HG02973 (cell line): ENCODE data around the gene ST3GAL5.
"Not testable (repeated sequence)": the region's sequence is repeated elsewhere in the genome, so short reads cannot be mapped to it uniquely, and the experiment has no call there.

Experiments
- ATAC-seq: cut with Tn5 transposase; IDR thresholded peaks from one replicate; pipeline ENCODE4 v1.9.1; 2021; ENCODE audit warnings: moderate library complexity; ENCODE audit not compliant: unreplicated experiment

ST3GAL5 gene

DNA sequence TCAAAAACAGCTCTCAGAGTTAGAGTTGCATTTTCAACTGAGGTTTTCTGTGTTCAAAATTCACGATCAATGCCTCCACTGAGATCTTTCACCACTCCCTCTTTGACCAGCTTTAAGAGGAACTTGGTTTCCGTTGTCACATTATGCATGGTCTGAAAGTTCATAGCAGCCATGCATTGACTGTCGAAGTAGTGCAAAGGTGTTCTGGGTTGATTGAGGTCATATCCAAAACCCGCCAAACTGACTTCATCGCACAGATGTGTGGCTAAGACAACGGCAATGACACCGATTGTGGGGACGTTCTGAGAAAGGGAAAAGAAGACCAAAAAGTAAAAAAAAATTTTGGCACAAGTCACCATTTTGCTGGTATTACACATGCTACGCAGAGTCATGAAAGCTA lies 48.7 kb downstream of the ST3GAL5 start:
- no peak for ATAC-seq

DNA sequence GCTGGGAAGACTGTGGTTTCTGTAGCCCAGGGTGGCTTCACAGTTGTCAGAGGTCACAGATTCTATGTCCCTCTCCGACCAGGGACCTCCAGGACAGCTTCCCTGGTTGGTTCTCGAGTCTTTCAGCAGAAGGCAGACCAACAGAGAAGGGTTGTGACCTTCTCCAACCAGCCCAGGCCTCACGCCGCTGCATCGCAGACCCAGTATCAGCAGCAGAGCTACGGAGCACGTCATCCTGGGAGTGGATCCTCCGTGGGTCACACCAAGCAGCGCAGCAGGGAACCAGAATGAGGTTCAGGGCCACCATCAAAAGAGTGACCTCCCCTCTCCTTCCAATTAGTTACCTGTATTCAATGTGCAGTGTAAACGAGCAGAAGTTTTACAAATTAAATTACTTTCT lies 49.3 kb downstream of the ST3GAL5 start:
- ATAC-seq, result no peak

DNA sequence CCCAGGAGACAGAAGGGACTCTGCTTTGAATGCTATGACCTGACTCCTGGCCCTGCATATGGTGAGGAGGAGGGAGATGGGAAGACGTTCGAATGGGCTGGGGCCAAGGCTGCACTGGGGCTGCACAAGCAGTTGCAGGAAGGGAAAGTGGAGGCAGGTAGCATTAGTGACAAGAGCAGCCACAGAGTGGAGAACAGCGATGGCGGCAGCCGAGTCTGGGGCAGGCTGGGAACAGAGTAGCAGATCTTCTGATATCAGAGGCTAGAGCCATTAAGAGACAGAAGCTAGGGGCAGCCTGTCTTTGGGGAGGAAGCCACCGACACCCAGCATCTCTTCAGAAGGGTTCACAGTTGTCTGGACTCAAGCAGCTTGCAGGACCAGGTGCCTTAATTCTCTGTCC lies 50.1 kb downstream of the ST3GAL5 start:
- no peak for ATAC-seq

DNA sequence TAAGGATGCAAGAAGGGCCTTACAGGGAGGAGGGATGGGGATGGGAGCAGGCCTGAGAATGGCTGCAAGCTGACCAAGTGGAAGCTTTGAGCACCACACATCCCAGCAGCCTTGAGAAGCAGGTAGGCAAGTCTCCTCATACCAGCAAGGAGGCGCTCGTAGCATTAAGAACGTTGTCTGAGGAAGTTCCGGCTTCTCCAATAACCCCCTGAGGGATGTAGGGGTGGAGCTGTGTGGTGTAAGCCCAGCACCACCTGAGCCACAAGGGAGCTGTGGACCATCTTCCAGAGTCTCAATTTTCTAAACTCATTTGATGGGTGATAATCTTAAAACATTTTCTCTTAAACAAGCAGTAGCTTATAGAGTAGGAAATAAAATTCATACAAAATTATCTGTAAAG lies 50.6 kb downstream of the ST3GAL5 start:
- ATAC-seq, result no peak

DNA sequence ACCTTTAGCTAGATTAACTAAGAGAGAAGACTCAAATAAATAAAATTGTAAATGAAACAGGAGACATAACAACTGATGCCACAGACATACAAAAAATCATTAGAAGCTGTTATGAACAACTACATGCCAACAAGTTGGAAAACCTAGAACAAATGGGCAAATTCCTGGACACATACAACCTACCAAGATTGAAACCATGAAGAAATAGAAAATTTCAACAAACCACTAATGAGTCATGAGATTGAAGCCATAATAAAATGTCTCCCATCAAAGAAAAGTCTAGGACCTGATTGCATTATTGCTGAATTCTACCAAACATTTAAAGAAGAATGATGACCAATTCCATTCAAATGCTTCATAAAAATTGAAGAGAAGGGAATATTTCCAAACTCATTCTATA lies 54.3 kb downstream of the ST3GAL5 start:
- ATAC-seq, result no peak

DNA sequence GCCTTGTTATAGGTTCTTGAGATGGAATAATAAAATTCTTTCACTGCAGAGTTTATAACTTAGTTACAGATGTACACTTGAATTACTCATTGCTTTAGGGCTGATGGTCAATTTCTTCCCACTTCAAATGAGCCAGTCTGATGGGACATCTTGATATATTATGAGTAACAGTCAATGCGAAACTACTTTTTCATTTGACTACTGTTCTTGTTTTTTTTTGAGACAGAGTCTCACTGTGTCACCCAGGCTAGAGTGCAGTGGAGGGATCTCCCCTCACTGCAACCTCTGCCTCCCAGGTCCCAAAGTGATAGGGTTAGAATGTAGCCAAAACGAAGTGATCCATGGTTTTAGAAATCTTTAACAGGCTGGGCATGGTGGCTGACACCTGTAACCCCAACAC lies 57.1 kb downstream of the ST3GAL5 start:
- no peak for ATAC-seq

DNA sequence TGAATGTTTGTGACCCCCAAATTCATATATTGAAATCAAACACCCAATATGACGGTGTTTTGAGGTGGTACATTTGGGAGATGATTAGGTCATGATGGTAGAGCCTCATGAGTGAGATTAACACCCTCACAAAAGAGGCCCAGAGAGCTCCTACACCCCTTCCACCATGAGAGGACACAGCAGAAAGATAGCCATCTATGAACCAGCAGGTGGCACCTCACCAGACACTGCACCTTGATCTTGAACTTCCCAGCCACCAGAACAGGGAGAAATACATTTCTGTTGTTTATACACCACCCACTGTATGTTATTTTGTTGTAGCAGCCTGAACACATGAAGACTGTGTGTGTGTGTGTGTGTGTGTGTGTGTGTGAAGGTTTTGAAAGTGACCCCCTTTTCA lies 58.1 kb downstream of the ST3GAL5 start:
- ATAC-seq, result no peak

DNA sequence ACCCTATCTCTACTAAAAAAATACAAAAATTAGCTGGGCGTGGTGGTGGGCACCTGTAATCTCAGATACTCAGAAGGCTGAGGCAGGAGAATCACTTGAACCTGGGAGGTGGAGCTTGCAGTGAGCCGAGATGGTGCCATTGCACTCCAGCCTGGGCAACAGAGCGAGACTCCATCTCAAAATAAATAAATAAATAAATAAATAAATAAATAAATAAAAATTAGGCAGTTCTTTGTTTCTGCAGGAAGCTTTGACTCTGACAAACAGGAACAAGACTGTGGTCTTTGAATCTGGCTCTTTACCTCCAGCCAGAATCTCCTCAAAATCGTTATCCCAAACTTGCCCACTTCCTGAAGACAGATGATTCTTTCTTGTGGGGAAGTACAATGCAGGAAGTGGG lies 59.4 kb downstream of the ST3GAL5 start:
- ATAC-seq, result not testable (repeated sequence)

DNA sequence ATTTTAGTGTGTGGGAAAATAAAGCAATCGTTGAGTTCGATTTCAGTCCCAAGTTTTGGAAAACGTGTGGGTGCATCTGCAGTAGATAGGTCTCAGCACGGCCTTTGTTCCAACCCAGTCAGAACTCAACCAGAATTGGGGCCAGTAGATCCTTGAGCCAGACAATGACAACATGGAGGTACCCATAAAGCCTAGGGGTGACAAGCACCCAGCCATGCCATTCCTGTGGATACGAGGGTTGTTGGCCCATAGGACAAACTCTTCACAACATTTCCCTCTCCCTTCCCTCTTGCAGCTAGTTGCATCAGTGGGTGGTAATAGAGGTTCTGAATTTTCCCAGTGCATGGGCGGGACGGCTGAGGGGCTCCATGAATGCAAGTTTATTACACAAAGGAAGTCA lies 60.1 kb downstream of the ST3GAL5 start:
- no peak for ATAC-seq

DNA sequence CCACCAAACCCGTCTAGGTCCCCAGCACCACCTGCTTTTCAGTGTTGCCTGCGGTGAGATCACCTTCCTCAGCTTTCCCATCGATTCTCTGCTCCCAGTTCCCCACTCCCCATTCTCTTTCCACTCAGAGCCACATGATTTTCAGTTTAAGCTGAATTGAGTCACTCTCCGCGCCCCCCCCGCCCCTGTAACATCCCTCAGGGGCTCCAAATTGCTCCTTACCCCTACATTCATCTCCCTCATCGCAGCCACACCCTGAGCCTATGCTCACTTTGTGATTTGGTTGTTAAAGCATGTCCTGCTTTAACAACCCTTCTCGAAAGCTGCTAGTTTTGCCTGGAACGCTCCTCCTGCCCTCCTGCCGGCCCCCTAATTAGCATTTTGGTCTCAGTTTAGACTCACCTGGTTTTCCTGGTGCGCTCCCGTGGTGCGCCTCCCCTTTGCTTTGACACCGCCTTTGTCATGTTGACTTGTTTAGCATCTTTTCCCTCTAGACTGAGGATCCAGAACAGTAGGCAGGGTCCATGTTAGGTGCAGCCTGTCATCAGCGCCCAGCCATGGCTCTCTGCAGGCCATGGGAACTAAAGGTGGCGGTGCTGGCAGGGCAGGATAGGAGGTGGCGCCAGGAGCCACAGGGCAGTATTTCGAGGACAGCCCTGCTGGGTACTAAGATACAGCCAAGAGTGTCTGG lies 60.8 kb downstream of the ST3GAL5 start:
- no peak for ATAC-seq

DNA sequence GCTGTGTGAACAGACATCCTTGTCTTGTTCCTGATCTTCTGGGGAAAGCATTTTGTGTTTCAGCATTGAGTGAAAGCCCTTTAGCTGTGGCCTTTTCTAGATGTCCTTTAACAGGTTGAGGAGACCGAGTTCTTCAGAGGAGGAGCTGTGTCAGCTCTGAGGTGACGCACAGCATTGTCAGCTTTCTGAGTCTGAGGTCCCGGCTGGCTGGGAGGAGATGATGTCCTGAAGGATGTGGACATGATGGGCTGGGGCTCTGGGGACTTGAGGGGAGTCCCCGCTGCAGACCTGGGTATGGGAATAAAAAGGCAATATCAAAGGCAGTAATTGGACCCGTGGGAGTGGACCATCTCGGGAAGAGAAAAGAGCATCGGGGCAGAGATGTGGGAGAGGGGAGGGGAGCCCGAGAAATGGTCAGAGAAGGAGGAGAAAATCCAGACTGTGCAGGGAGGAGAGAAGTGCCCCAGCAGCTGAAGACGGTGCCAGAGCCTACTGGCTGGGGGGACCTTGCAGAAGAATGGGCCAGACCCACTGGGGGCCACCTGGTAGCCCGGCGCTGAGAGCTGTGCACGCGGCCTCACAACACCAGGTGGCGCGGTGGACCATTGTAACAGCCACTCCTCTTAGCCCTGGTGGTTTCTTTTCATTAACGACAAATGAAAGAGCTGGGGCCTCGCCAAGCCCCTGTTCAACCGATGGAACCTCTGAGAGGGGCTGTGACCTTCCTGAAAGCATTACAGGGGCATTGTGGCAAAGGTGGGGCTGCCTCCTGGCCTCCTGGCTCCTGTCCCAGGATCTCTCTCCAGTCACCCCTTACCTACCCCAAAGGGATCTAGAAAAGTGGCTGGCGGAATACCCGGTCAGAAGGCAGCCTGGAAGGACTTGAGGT lies 61.6 kb downstream of the ST3GAL5 start:
- no peak for ATAC-seq

DNA sequence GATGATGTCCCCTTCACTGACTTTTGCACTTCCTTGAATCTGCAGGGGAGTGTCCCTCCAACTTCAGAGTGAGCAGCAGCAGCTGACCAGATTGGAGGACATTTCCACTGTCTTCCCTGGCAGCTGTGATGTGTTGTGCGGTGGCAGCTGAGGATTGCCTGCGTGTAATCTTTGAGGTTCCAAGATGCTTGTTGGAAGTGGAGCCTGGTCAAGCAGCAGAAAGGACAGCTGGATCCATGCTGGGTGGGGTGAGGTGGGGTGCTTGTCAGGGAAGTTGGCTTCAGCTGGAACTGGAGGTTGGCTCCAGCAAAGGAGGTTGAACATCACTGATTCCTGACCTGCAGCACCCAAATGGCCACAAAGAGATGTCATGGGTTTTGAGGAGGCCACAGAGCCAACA lies 64.8 kb downstream of the ST3GAL5 start:
- ATAC-seq, result no peak

DNA sequence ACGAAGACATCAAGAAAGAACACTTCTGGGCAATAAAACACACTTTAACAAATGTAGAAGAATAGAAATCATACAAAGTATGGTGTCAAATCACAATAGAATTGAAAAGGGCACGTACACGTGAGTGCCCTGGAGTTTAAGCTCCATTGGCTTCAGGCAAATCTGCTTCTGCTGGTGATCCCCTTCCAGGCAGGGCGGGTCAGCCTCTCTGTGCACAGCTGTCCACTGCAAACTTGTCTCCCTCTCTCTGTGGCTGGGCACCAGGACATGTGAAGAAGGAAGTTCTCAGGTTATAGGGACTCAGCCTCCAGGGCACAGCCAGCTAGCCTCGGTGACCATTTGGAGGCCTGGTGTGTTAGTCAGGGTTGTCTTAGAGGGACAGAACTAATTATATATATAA lies 66.0 kb downstream of the ST3GAL5 start:
- ATAC-seq, result no peak

DNA sequence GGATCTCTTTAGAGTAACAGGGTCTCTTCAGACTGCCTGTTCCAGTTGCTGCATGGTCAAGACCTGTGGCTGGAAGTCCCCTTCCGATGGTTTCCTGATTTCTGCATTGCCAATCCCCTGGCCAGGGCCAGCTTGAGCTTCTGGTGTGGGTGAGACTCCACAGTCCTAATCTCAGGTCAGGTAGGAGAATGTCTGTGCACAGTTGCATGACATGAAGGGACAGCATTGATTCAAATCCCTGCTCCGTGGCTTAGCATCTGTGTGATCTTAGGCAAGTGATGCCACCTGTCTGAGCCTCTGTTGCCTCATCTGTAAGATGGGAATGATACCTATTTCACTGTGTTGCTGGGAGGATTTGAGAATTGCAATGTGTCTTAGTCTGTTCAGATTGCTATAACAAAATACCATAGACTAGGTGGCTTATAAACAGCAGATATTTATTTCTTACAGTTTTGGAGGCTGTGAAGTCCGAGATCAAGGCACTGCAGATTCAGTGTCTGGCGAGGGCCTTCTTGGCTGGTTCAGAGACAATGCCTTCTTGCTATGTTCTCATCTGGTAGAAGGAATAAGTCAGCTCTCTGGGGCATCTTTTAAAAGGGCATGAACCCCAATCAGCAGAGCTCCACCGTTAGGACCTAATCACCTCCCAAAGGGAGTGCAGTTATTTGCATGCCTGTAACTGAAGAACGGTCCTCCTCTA lies 68.8 kb downstream of the ST3GAL5 start:
- ATAC-seq, result no peak

DNA sequence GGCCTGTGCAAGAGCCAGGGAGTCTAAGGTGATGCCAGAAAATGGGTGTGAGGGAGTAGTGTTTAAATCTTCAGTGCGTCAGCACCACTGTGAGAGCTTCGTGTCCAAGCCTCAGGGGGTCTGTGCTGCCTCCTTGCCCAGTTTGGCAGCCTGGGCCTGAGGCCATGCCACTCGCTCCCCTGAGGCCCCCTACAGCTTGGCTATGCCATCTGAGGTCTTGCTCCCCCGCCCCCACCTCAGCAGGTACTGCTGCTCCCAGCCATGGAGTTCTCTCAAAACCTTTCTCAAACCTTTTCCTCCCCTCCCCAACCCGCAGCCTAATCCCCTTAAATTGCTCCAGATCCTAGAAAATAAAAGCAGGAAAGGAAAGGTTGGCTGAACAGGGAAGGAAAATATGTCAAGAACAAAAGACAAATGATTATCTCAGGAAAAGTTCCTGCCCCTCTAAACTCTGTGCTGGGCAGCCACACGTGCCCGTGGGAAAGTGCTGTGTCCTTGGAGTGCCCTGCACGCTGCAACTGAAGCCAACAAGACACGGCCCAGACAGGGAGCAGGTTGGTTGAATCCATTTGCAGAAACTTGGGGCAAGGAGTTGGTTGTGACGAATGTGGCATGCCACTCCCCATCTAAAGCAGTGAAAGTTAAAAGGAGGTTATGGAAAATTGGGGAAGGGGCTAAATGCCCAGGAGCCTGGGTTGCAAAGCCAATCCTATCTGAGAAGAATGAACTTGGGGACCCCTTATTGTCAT lies 73.8 kb downstream of the ST3GAL5 start:
- no peak for ATAC-seq

DNA sequence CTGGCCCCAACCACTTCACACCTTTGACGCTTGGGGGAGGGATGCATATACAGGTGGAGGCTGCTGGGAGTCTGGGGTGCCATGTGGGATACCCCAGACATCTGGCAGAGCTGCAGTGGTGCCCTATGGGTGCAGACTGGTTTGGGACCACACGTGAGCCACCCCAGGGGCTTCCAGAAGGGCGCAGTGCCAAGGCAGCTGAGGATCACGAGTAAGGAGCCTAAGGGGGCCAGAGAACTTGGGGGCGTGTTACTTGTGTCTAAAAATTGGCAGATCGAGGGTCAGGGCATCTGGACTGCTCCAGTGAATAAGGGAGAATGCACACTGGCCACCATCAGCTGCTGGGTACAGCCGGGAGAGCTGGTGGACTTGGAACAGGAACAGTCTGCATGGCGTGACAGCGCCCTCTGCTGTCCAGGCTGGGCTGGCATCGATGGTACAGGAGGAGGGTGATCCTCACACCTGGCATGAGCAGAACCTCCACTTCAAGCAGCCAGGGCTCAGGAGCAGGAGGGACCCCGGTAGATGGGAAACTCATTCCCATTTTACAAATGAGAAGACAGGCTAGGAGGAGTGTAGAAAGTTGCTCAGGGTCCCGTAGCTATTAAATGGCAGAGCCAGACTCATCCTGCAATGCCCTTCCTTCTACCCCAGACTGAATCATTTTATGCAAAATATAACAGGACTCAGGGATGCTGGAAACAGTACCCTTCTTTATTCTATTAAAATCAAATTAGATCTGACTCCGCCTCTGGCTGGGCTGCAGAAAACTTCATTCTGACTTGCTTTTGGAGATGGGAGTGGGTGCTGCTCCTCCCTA lies 74.6 kb downstream of the ST3GAL5 start:
- ATAC-seq, result no peak

DNA sequence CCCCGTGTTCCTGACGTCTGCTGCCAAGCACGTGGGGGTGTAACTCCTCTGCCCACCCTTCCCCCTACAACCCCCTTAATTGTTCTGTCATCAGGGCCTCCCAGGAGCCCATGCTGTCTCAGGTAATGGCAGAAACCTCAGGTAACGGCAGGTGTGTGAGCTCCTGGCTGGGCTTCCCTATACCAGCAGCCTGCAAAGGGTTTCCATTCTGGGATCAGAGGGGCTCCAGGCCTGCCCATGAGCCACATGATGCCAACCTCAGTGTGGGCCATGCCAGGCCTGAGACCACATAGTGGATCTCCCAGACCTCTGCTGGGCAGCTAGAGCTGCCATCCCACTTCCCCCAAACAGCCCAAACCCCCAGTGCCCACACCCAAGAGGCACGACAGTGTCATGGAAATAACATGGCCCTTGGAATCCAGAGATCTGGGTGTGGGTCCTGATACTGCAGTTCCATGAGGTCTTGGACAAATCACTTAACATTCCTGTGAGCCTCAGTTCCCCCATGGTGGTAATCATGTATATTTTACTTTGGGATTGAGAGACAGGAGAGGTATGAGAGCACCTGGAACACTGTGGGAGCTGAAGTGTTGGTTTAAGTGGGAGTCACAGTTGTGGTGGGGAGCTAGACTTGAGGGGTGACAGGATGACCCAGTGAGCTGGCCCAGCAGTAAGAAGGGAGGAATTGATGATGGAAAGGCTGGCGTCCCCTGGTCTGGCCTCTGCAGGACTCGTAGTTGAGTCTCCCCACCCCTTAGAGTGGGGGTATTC lies 75.4 kb downstream of the ST3GAL5 start:
- no peak for ATAC-seq

DNA sequence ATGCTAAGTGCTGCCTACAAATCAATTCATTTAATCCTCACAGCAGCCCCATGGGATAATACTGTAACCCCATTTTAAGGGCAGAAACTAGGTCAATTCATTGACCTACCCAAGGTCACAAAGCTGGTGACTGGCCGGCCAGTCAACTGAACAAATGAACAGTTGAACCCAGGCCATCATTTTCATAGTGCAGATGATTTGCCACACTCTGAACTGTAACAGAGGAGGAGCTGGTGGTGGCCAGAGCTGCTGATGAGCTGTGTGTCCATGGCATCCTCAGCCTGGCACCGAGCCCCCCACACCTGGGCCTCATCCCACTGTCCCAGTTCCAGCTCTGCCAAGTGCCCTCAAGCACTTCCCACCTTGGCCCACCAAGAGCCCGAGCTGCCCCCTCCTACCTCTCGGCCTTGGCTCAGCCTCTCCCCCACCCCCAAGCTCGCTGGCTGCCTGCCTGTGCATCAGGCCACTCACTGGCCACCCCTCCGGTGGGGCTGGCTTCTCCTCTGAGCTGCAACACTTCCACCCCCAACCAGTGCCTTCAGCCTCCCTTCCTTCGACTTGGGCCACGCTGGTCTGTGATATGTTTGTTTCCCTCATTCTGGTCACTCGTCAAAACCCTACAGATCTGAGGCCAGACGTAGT lies 76.6 kb downstream of the ST3GAL5 start:
- ATAC-seq, result no peak
